WI38 (cell line): ENCODE data around the gene RALY.

Experiments
- H3K4me3 ChIP-seq: 2 replicates; pipeline ENCODE4 v1.5.1; 2011; ENCODE audit warnings: low read depth, mild to moderate bottlenecking, control low read depth, low read length
- CTCF ChIP-seq: IDR thresholded peaks from 2 replicates; pipeline ENCODE4 v1.5.1; 2012; ENCODE audit warnings: low read depth, mild to moderate bottlenecking, control low read depth, low read length

Gene RALY

GRCh38 chr20:34095825-34096224, 102.1 kb downstream of the RALY start:
- no peak for TF ChIP-seq CTCF
- no peak overlapping the region for H3K4me3 ChIP-seq

GRCh38 chr20:34096699-34097444, 103.2 kb downstream of the RALY start:
- TF ChIP-seq CTCF: no peak
- H3K4me3 ChIP-seq: no peak overlapping the region

GRCh38 chr20:34098570-34098969, 104.9 kb downstream of the RALY start:
- TF ChIP-seq CTCF: no peak
- H3K4me3 ChIP-seq: no peak overlapping the region

GRCh38 chr20:34099675-34100074, 106.0 kb downstream of the RALY start:
- H3K4me3 ChIP-seq: no peak overlapping the region
- TF ChIP-seq CTCF: no peak

- H3K4me3 ChIP-seq: no peak overlapping the region
- no peak for TF ChIP-seq CTCF
These were observed 106.9 kb downstream of the RALY start for GRCh38 chr20:34100576-34100975.

GRCh38 chr20:34102342-34102741, 108.6 kb downstream of the RALY start:
- no peak overlapping the region for H3K4me3 ChIP-seq
- TF ChIP-seq CTCF: no peak

- H3K4me3 ChIP-seq: no peak overlapping the region
- no peak for TF ChIP-seq CTCF
These were observed 110.3 kb downstream of the RALY start for GRCh38 chr20:34104059-34104458.
